Neural crest cell (in vitro differentiated cells): Measurements from ENCODE around the gene DNHD1. TPM values are rescaled to one million over a fixed set of nuclear protein-coding genes. Genes with fewer than 3 reads are reported as not detected.
A peak's percentile ranks its signal among the peaks of the same experiment; 100 is the strongest.

ENCODE experiments used
- DNase-seq: peaks from one replicate; pipeline ENCODE4 v3.0.0; 2021; ENCODE audit warnings: low read depth, mixed read lengths, low spot score
- H3K27ac Mint-ChIP-seq: one replicate; pipeline ENCODE4 v1.8.0; 2021; ENCODE audit warnings: mild to moderate bottlenecking, mixed read lengths; ENCODE audit not compliant: unreplicated experiment
- H3K27me3 Mint-ChIP-seq: 2 replicates; pipeline ENCODE4 v1.8.0; 2021; ENCODE audit warnings: low read depth, mild to moderate bottlenecking, mixed read lengths
- H3K36me3 Mint-ChIP-seq: 2 replicates; pipeline ENCODE4 v1.8.0; 2021; ENCODE audit warnings: low read depth, mild to moderate bottlenecking, mixed read lengths
- H3K4me1 Mint-ChIP-seq: 2 replicates; pipeline ENCODE4 v1.8.0; 2021; ENCODE audit warnings: mixed read lengths
- H3K4me3 Mint-ChIP-seq: one replicate; pipeline ENCODE4 v1.8.0; 2021; ENCODE audit warnings: mild to moderate bottlenecking, mixed read lengths
- H3K9me3 Mint-ChIP-seq: 2 replicates; pipeline ENCODE4 v1.8.0; 2021; ENCODE audit warnings: mixed read lengths
- total RNA-seq: library from RNA; stranded (reverse); gene quantifications from 2 replicates; pipeline ENCODE4 v1.2.1, GENCODE V29; 2021
- TF ChIP-seq, protein P1 (sequence below): fragments of 200-600 bp; sonication (generic); conservative IDR thresholded peaks from 2 replicates; pipeline ENCODE4 v1.5.0; 2021; ENCODE audit warnings: antibody characterized with exemption, mild to moderate bottlenecking

Gene DNHD1
- total RNA-seq, 1 donor from 2014 or later = 10.2 TPM

DNA sequence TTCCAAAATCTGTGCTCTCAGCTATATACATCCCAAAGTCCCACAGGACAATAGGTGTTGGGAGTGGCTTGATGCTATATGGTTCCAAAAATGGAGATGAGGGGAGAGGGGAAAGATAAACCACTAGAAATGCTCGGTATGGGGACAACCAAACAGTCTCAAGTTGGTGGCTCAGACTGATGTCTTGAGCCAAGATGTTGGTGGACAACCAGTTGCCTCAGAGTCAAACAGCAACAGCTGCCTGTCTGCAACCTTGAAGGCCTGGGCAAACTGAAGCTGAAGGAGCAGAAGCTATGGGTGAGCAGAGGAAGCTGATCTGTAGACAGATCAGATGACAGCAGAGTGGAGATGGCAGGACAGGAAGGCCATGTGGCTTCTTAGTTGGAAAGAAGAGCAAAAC is 102.4 kb downstream of the DNHD1 start:
- H3K27ac Mint-ChIP-seq = no peak overlapping the region
- peaks cover 15% of the 10 kb centered on the region for H3K4me1 Mint-ChIP-seq
- peak overlapping the region; percentile 50 for H3K4me3 Mint-ChIP-seq
- no peaks in the 10 kb centered on the region for H3K9me3 Mint-ChIP-seq
- peaks cover 17% of the 10 kb centered on the region for H3K36me3 Mint-ChIP-seq
- no peaks in the 10 kb centered on the region for H3K27me3 Mint-ChIP-seq
- DNase-seq = no peak
- TF ChIP-seq, protein P1, sequence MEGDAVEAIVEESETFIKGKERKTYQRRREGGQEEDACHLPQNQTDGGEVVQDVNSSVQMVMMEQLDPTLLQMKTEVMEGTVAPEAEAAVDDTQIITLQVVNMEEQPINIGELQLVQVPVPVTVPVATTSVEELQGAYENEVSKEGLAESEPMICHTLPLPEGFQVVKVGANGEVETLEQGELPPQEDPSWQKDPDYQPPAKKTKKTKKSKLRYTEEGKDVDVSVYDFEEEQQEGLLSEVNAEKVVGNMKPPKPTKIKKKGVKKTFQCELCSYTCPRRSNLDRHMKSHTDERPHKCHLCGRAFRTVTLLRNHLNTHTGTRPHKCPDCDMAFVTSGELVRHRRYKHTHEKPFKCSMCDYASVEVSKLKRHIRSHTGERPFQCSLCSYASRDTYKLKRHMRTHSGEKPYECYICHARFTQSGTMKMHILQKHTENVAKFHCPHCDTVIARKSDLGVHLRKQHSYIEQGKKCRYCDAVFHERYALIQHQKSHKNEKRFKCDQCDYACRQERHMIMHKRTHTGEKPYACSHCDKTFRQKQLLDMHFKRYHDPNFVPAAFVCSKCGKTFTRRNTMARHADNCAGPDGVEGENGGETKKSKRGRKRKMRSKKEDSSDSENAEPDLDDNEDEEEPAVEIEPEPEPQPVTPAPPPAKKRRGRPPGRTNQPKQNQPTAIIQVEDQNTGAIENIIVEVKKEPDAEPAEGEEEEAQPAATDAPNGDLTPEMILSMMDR = no peak

DNA sequence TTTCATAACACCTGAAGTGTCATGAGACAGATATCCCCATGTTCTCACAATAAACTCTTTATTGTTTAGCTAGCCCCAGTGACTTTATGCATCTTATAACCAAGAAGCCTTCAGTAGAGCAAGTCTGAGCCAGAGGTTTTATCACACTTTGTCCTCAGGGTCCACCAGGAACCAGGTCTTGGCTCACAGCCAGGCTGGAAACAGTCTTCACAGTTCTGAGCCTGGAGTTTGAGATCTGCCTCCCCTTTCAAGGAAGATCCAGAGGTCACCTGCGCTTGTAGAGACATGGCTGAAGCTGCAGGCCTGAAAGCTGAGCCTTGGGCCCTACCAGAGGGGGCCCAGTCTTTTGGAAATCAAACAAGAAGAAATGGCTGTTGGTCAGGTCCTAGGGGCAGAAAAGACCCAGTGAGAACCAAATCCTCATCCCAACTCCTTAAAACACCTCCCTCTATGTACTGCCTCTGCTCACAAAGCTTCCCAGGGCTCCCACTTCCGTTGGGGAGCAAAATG is 102.9 kb downstream of the DNHD1 start:
- Mint-ChIP-seq H3K27ac (no peak overlapping the region), H3K36me3 (peaks cover 16% of the 10 kb centered on the region), H3K27me3 (no peaks in the 10 kb centered on the region), H3K4me3 (peak overlapping the region; percentile 50), H3K4me1 (peaks cover 15% of the 10 kb centered on the region), H3K9me3 (no peaks in the 10 kb centered on the region)
- TF ChIP-seq, protein P1 = no peak
- DNase-seq = no peak

DNA sequence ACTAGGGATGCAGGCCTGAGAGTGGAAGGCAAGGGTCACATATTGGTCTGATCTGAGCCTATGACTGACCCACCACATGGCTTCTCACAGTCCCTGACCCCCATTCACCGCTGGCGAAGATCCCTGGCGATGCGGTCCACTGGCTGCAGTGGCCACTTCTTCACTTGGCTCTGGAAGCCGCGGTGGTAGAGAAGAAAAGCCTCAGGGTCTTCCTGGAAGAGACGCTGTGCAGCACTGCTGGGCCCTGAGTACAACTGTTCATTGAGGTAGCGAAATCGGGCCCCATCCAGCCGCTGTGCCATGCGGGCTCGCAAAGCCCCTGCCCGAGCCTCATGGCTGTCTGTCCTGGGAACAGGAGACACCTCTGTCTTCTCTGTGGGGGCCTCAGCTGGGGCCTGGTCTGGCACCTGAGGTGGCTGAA is 104.0 kb downstream of the DNHD1 start:
- H3K4me3 Mint-ChIP-seq = no peak overlapping the region
- TF ChIP-seq, protein P1 = no peak
- peaks cover 16% of the 10 kb centered on the region for H3K4me1 Mint-ChIP-seq
- H3K27ac Mint-ChIP-seq = no peak overlapping the region
- H3K27me3 Mint-ChIP-seq = no peaks in the 10 kb centered on the region
- H3K36me3 Mint-ChIP-seq = peaks cover 16% of the 10 kb centered on the region
- no peak for DNase-seq
- H3K9me3 Mint-ChIP-seq = no peaks in the 10 kb centered on the region

DNA sequence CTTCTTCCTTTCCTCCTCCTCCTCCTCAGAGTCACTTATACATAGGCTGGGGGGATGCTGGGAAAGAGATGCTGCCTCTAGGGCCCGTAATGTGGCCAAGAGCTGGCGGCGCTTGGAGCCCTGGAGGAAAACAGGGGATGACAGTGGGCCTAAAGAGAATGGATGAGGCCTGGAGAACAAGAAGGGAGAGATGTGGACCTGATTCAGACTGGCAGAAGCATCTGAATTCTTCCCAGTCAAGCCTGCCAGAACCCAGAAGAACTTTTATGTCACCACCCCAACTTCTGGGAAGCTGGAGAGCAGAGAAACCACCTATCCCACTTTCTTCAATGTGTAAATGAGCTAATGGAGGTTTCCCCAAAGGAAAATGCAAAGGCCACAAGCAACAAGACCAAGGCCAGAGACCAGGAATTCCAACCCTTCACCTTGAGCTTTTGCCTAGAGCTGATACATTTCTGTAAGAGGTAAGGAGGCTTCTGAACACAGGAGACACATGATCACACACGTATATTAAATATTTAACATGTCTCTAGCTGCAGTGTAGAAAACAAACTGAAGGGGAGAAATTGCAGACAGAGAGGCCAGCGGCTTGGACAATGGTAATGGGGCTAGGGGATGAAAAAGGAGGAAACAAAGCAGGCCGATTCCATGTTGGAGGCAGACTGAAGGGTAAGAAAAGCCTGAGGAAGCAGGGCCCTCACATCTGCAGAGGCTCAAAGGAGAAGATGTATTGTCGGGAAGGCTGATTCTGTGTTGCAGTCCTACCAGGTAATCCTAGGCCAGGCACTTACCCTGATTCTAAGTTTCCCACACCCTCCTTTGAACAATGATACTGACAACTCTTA is 105.2 kb downstream of the DNHD1 start:
- TF ChIP-seq, protein P1 = no peak
- Mint-ChIP-seq H3K4me1 (peaks cover 22% of the 10 kb centered on the region), H3K27me3 (no peaks in the 10 kb centered on the region), H3K36me3 (peaks cover 16% of the 10 kb centered on the region), H3K27ac (no peak overlapping the region), H3K4me3 (no peak overlapping the region), H3K9me3 (no peaks in the 10 kb centered on the region)
- DNase-seq = no peak

DNA sequence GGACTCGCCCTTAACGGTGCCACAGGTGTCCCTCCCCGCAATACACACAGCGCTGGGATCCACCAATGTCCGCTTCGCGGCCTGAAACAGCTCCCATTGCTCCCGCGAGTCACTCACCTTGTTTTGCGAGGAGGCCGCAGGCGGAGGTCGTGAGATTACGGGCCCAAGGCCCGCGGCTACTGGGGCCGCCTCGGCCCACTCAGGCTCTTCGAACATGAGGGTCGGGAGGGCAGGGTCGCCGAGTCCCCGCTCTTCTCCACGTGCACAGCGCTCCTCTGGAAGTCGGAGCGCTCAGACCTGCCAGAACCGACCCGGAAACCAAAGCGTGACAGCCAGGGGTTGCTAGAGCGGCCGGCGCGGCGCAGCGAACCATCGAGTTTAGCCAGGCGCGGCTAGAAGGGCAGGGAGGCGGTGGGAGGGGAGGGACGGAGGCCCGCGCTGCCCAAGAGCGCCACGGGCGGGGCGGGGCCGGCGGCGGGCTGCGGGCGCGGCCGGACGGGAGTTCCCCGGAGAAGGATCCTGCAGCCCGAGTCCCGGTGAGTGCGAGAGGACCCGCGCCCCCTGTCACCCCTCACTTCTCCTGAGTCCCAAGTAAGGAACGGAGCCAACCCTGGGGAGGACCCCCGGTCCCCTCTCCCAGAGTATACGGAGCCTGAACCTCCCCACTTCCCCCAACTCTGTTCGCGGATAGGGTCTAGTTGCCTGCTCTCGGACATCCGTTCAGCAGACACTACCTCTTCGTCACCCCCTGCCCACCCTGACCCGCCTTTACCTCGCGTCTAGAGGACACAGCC is 106.4 kb downstream of the DNHD1 start, which contains the start of the genes ILK and RRP8:
TSS of gene ILK (plus strand) at position 488 of the 794 bp plus-strand sequence. CDS start 498 bp downstream, outside the sequence.
TSS of gene RRP8 (minus strand) at position 330 of the 794 bp plus-strand sequence. CDS start at position 216, 114 bp downstream.
- H3K9me3 Mint-ChIP-seq = no peaks in the 10 kb centered on the region
- peaks cover 9% of the 10 kb centered on the region for H3K36me3 Mint-ChIP-seq
- no peaks in the 10 kb centered on the region for H3K27me3 Mint-ChIP-seq
- H3K4me3 Mint-ChIP-seq = no peak within 1 kb of the TSS
- TF ChIP-seq, protein P1 = no peak
- DNase-seq = peak; percentile 83
- no peak within 1 kb of the TSS for H3K27ac Mint-ChIP-seq
- peaks cover 19% of the 10 kb centered on the region for H3K4me1 Mint-ChIP-seq
